Measurements from ENCODE around the gene ATP6V1G3.

Gene ATP6V1G3

DNA sequence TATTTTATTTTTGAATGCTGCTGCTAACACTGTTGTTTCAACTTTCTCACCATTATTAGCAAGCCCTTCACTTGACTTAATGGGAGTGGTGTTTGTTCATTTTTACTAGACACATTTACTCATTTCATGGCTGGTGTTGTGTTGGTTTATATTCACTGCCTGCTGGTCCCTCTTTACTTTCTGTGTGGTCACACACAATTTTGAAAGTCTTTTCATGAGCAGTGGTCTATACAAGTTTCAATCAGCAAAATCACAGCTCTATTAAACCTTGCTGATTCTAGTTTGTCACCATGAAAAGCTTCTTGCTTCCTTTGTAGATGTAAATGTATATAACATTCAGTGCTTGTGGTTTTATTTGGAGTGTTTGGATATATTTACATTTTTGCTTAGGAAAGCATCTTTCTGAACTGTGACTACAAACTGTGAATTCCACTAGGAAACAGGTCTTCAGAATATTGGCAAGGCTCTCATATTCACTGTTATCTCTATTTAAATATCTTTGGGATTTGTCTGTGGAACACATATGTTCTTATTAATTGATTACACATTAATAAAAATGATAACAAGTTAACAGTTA, 22.8 kb downstream of the ATP6V1G3 start:
- no peaks in the 10 kb centered on the region for H3K36me3 ChIP-seq (ENCODE audit: control insufficient read depth, insufficient read depth, low read length)
- no peaks in the 10 kb centered on the region for H3K4me1 ChIP-seq (ENCODE audit: control insufficient read depth, insufficient read depth, low read length)
- no peak overlapping the region for H3K27ac ChIP-seq (ENCODE audit: low read depth, low read length)
- H3K4me3 ChIP-seq (ENCODE audit: low read length): no peak overlapping the region
- H3K9ac ChIP-seq (ENCODE audit: low read length): no peak overlapping the region
- H3K27me3 ChIP-seq (ENCODE audit: control insufficient read depth, insufficient read depth, low read length): no peaks in the 10 kb centered on the region

GRCh38 chr1:198500096-198500495, 40.4 kb downstream of the ATP6V1G3 start:
- Histone ChIP-seq H3K9ac (ENCODE audit: low read length) (no peak overlapping the region), H3K4me1 (ENCODE audit: control insufficient read depth, insufficient read depth, low read length) (no peaks in the 10 kb centered on the region), H3K27me3 (ENCODE audit: control insufficient read depth, insufficient read depth, low read length) (no peaks in the 10 kb centered on the region), H3K36me3 (ENCODE audit: control insufficient read depth, insufficient read depth, low read length) (no peaks in the 10 kb centered on the region), H3K27ac (ENCODE audit: low read depth, low read length) (no peak overlapping the region), H3K4me3 (ENCODE audit: low read length) (no peak overlapping the region)

- no peaks in the 10 kb centered on the region for H3K36me3 ChIP-seq (ENCODE audit: control insufficient read depth, insufficient read depth, low read length)
- H3K27ac ChIP-seq (ENCODE audit: low read depth, low read length): no peak overlapping the region
- H3K9ac ChIP-seq (ENCODE audit: low read length): no peak overlapping the region
- no peak overlapping the region for H3K4me3 ChIP-seq (ENCODE audit: low read length)
- H3K27me3 ChIP-seq (ENCODE audit: control insufficient read depth, insufficient read depth, low read length): no peaks in the 10 kb centered on the region
- no peaks in the 10 kb centered on the region for H3K4me1 ChIP-seq (ENCODE audit: control insufficient read depth, insufficient read depth, low read length)
Observed at GRCh38 chr1:198499588-198499987, 40.9 kb downstream of the ATP6V1G3 start.

DNA sequence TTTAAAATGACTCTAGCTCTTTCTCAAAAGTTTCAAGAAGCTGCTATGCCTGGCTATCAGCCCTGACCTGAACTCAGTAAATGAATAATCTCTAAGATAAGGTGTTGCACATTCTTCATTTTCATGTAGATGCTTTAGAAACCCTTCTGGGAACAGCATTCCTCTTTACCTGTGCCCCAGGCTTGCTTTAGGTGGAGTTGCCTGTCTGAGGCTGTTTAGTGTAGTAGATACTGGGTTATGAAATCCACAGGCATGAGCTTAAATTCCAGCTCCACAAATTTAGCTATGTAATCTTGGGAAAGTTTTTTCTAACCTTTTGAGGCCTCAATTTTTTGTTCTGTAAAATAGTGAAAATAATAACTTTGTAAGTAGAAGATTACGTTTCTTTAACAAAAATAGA, 41.6 kb downstream of the ATP6V1G3 start:
- H3K4me1 ChIP-seq (ENCODE audit: control insufficient read depth, insufficient read depth, low read length): no peaks in the 10 kb centered on the region
- no peaks in the 10 kb centered on the region for H3K36me3 ChIP-seq (ENCODE audit: control insufficient read depth, insufficient read depth, low read length)
- H3K4me3 ChIP-seq (ENCODE audit: low read length): no peak overlapping the region
- H3K27ac ChIP-seq (ENCODE audit: low read depth, low read length): no peak overlapping the region
- H3K9ac ChIP-seq (ENCODE audit: low read length): no peak overlapping the region
- H3K27me3 ChIP-seq (ENCODE audit: control insufficient read depth, insufficient read depth, low read length): no peaks in the 10 kb centered on the region

- H3K36me3 ChIP-seq (ENCODE audit: control insufficient read depth, insufficient read depth, low read length): no peaks in the 10 kb centered on the region
- no peak overlapping the region for H3K27ac ChIP-seq (ENCODE audit: low read depth, low read length)
- no peak overlapping the region for H3K4me3 ChIP-seq (ENCODE audit: low read length)
- no peak overlapping the region for H3K9ac ChIP-seq (ENCODE audit: low read length)
- no peaks in the 10 kb centered on the region for H3K27me3 ChIP-seq (ENCODE audit: control insufficient read depth, insufficient read depth, low read length)
- H3K4me1 ChIP-seq (ENCODE audit: control insufficient read depth, insufficient read depth, low read length): no peaks in the 10 kb centered on the region
Observed at GRCh38 chr1:198498103-198498385, 42.4 kb downstream of the ATP6V1G3 start.

- Histone ChIP-seq H3K9ac (ENCODE audit: low read length) (no peak overlapping the region), H3K27ac (ENCODE audit: low read depth, low read length) (no peak overlapping the region), H3K4me3 (ENCODE audit: low read length) (no peak overlapping the region), H3K36me3 (ENCODE audit: control insufficient read depth, insufficient read depth, low read length) (no peaks in the 10 kb centered on the region), H3K27me3 (ENCODE audit: control insufficient read depth, insufficient read depth, low read length) (no peaks in the 10 kb centered on the region), H3K4me1 (ENCODE audit: control insufficient read depth, insufficient read depth, low read length) (no peaks in the 10 kb centered on the region)
Observed at GRCh38 chr1:198497326-198498102, 43.0 kb downstream of the ATP6V1G3 start.

- no peaks in the 10 kb centered on the region for H3K27me3 ChIP-seq (ENCODE audit: control insufficient read depth, insufficient read depth, low read length)
- H3K9ac ChIP-seq (ENCODE audit: low read length): no peak overlapping the region
- H3K4me3 ChIP-seq (ENCODE audit: low read length): no peak overlapping the region
- H3K27ac ChIP-seq (ENCODE audit: low read depth, low read length): no peak overlapping the region
- H3K4me1 ChIP-seq (ENCODE audit: control insufficient read depth, insufficient read depth, low read length): no peaks in the 10 kb centered on the region
- H3K36me3 ChIP-seq (ENCODE audit: control insufficient read depth, insufficient read depth, low read length): no peaks in the 10 kb centered on the region
Observed at GRCh38 chr1:198496216-198497143, 44.0 kb downstream of the ATP6V1G3 start.

DNA sequence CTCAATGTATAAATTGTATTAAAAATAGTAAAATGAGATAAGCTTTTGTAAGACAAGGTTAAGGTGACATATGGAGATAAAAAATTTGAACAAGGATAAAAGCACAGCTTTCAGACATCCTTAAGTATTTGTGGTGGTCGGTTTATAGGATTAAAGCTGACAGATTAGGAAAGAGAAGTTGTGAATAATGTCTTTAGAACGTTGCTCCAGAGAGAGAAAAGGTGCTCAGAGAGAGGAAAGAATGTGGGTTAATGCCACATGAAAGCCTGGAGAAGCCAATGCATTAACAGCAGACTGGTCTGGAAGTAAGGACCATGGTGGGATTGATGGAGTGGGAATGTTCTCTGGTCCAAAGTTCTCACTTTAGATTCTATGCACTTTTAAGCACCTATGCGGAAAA, 44.8 kb downstream of the ATP6V1G3 start:
- H3K9ac ChIP-seq (ENCODE audit: low read length): no peak overlapping the region
- no peaks in the 10 kb centered on the region for H3K27me3 ChIP-seq (ENCODE audit: control insufficient read depth, insufficient read depth, low read length)

DNA sequence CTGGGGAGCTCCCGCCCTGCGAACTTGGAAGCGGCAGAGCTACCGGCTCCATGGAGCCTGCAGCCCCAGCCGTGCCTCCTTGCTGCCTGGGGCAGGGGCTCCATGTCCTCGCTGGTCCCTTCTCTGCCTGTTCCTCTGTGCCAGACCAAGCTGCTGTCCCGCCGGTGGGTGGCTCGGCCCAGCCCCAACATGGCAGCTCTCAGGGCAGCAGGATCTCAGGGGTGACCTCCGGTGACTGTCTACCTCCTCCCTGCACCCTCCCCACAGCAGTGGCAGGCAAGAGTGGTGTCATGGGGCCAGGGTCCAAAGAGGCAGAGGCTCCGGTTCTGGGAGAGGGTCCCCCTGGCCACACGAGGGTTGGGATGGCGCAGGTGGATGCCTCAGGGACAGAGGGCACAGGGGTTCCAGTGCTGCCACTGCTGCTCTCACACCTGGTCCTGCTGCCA, 45.8 kb downstream of the ATP6V1G3 start:
- Histone ChIP-seq H3K9ac (ENCODE audit: low read length) (no peak overlapping the region), H3K4me1 (ENCODE audit: control insufficient read depth, insufficient read depth, low read length) (no peaks in the 10 kb centered on the region), H3K4me3 (ENCODE audit: low read length) (no peak overlapping the region), H3K27ac (ENCODE audit: low read depth, low read length) (no peak overlapping the region), H3K27me3 (ENCODE audit: control insufficient read depth, insufficient read depth, low read length) (no peaks in the 10 kb centered on the region), H3K36me3 (ENCODE audit: control insufficient read depth, insufficient read depth, low read length) (no peaks in the 10 kb centered on the region)

More for the DNA sequence above, 44.8 kb downstream of the ATP6V1G3 start:
- Histone ChIP-seq H3K4me3 (ENCODE audit: low read length) (no peak overlapping the region), H3K36me3 (ENCODE audit: control insufficient read depth, insufficient read depth, low read length) (no peaks in the 10 kb centered on the region), H3K27ac (ENCODE audit: low read depth, low read length) (no peak overlapping the region), H3K4me1 (ENCODE audit: control insufficient read depth, insufficient read depth, low read length) (no peaks in the 10 kb centered on the region)

DNA sequence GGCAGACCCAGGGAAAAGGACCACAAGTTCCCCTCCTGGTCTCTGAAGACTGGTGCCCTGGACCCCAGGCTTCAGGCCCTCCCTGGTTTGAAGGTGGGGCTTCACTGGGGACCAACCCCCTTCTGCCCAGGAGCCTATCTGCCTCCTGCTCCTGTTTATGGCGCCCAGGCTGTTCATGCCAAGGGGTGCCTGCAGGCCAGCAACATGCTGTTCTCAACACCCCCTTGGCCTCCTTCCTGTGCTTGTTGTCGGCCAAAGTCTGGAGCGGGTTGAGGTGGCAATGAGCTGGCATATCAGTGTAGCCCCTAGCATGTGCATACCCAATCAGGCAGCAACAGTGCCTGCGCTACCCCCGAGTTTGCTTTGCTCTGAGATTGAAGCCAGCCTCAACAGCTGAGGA, 46.3 kb downstream of the ATP6V1G3 start:
- no peak overlapping the region for H3K4me3 ChIP-seq (ENCODE audit: low read length)
- H3K4me1 ChIP-seq (ENCODE audit: control insufficient read depth, insufficient read depth, low read length): no peaks in the 10 kb centered on the region
- no peaks in the 10 kb centered on the region for H3K27me3 ChIP-seq (ENCODE audit: control insufficient read depth, insufficient read depth, low read length)
- no peak overlapping the region for H3K27ac ChIP-seq (ENCODE audit: low read depth, low read length)
- no peaks in the 10 kb centered on the region for H3K36me3 ChIP-seq (ENCODE audit: control insufficient read depth, insufficient read depth, low read length)
- H3K9ac ChIP-seq (ENCODE audit: low read length): no peak overlapping the region

DNA sequence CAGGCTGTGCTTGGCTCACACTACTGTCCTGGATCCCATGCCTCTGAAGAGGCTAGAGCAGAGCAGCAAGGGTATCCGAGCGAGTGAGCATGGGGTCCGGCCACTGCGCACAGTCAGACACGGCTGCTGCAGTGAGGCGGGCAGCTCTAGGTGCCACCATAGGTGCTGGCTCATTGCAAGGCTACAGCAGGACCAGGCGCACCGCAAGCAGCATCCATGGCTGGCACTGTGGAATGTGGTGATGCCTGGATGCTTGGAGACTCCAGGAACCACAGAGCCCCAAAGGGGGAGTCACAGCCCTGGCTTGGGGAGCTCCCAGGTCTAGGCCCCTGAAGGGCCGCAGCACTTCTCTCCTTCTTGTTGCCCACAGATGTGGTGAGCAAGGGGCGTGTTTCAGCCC, 47.2 kb downstream of the ATP6V1G3 start:
- H3K4me3 ChIP-seq (ENCODE audit: low read length): no peak overlapping the region
- no peaks in the 10 kb centered on the region for H3K4me1 ChIP-seq (ENCODE audit: control insufficient read depth, insufficient read depth, low read length)
- no peak overlapping the region for H3K27ac ChIP-seq (ENCODE audit: low read depth, low read length)
- H3K9ac ChIP-seq (ENCODE audit: low read length): no peak overlapping the region
- H3K27me3 ChIP-seq (ENCODE audit: control insufficient read depth, insufficient read depth, low read length): no peaks in the 10 kb centered on the region
- H3K36me3 ChIP-seq (ENCODE audit: control insufficient read depth, insufficient read depth, low read length): no peaks in the 10 kb centered on the region

- Histone ChIP-seq H3K9ac (ENCODE audit: low read length) (no peak overlapping the region), H3K4me3 (ENCODE audit: low read length) (no peak overlapping the region), H3K4me1 (ENCODE audit: control insufficient read depth, insufficient read depth, low read length) (no peaks in the 10 kb centered on the region), H3K27ac (ENCODE audit: low read depth, low read length) (no peak overlapping the region), H3K27me3 (ENCODE audit: control insufficient read depth, insufficient read depth, low read length) (no peaks in the 10 kb centered on the region), H3K36me3 (ENCODE audit: control insufficient read depth, insufficient read depth, low read length) (no peaks in the 10 kb centered on the region)
Observed at GRCh38 chr1:198492872-198493271, 47.6 kb downstream of the ATP6V1G3 start.

Data from rectal smooth muscle tissue (tissue), 1 donor.